Caco-2 (cell line): ENCODE data around the gene ACTN2. TPM values are rescaled to one million over a fixed set of nuclear protein-coding genes. Genes with fewer than 3 reads are reported as not detected.

ENCODE experiments used
- BruUV-seq: library from RNA; stranded (reverse); fragments of 400-500 nt; replicated peaks from 2 replicates; lab custom pipeline; 2021; lab: Mats Ljungman, UMichigan
- CTCF ChIA-PET: fragments of 300-600 bp; sonication (Branson Sonifier 250); formaldehyde crosslinking; loops from one replicate; lab custom pipeline; 2022; ENCODE audit warnings: antibody characterized with exemption; lab: Charles Lee
- POLR2A ChIA-PET: fragments of 300-600 bp; sonication (Branson Sonifier 250); formaldehyde crosslinking; loops from one replicate; lab custom pipeline; 2022; ENCODE audit warnings: antibody characterized with exemption; lab: Charles Lee
- DNase-seq, 2 experiments: peaks; one replicate each; pipeline versions ENCODE4 v3.0.0 to v3.0.0-alpha.2; 2020 to 2022
- H3K27me3 ChIP-seq: replicated peaks from 2 replicates; pipeline ENCODE4 v1.6.0; 2011; ENCODE audit warnings: low read length; ENCODE audit not compliant: control insufficient read depth, insufficient read depth
- H3K36me3 ChIP-seq: 2 replicates; pipeline ENCODE4 v1.5.1; 2011; ENCODE audit warnings: low read length; ENCODE audit not compliant: control insufficient read depth, insufficient read depth
- H3K4me1 ChIP-seq: fragments of 250-450 bp; sonication (Bioruptor Pico); 2 replicates; pipeline ENCODE4 v1.5.1; 2020; ENCODE audit warnings: mild to moderate bottlenecking
- H3K4me3 ChIP-seq: 2 replicates; pipeline ENCODE4 v1.5.1; 2011; ENCODE audit warnings: low read depth, mild to moderate bottlenecking, control low read depth, low read length
- H3K9me3 ChIP-seq: fragments of 250-450 bp; sonication (Bioruptor Pico); 2 replicates; pipeline ENCODE4 v1.5.1; 2020; ENCODE audit warnings: mild to moderate bottlenecking, moderate library complexity
- H3K27ac Mint-ChIP-seq: one replicate; pipeline ENCODE4 v1.8.0; 2022; ENCODE audit warnings: mixed read lengths; ENCODE audit not compliant: unreplicated experiment
- H3K27me3 Mint-ChIP-seq: one replicate; pipeline ENCODE4 v1.8.0; 2022; ENCODE audit warnings: mixed read lengths; ENCODE audit not compliant: insufficient read depth, unreplicated experiment
- H3K36me3 Mint-ChIP-seq: one replicate; pipeline ENCODE4 v1.8.0; 2022; ENCODE audit warnings: mild to moderate bottlenecking, mixed read lengths; ENCODE audit not compliant: insufficient read depth, unreplicated experiment
- H3K4me1 Mint-ChIP-seq: one replicate; pipeline ENCODE4 v1.8.0; 2022; ENCODE audit warnings: low read depth, mixed read lengths; ENCODE audit not compliant: unreplicated experiment
- H3K4me3 Mint-ChIP-seq: one replicate; pipeline ENCODE4 v1.8.0; 2022; ENCODE audit warnings: mild to moderate bottlenecking, moderate library complexity, mixed read lengths; ENCODE audit not compliant: unreplicated experiment
- H3K9me3 Mint-ChIP-seq: one replicate; pipeline ENCODE4 v1.8.0; 2022; ENCODE audit warnings: mixed read lengths; ENCODE audit not compliant: unreplicated experiment
- intact Hi-C: fragments of 100-400 bp; cut with micrococcal nuclease; formaldehyde crosslinking; loops from one replicate; pipeline ENCODE4 v1.10.0; 2022; ENCODE audit not compliant: unreplicated experiment
- total RNA-seq: library from RNA; stranded (reverse); gene quantifications from 2 replicates; pipeline ENCODE4 v1.2.3, GENCODE V29; 2022
- TF ChIP-seq, protein P1 (sequence below), 2 experiments: fragments of 200-600 bp in 1 of 2; IDR thresholded peaks; 1 replicate in 1 of 2; 2 replicates in 1 of 2; pipeline versions ENCODE4 v1.5.1 to v1.8.0; 2011 to 2022; ENCODE audit warnings: antibody characterized with exemption in 1 of 2, control low read depth in 1 of 2, inconsistent platforms in 1 of 2, low read depth in 1 of 2, low read length in 1 of 2, mild to moderate bottlenecking in 1 of 2, moderate library complexity in 1 of 2; ENCODE audit not compliant: insufficient read depth in 1 of 2, severe bottlenecking in 1 of 2, unreplicated experiment in 1 of 2

Gene ACTN2
- total RNA-seq, 1 experiment from 2014 or later = not detected

DNA sequence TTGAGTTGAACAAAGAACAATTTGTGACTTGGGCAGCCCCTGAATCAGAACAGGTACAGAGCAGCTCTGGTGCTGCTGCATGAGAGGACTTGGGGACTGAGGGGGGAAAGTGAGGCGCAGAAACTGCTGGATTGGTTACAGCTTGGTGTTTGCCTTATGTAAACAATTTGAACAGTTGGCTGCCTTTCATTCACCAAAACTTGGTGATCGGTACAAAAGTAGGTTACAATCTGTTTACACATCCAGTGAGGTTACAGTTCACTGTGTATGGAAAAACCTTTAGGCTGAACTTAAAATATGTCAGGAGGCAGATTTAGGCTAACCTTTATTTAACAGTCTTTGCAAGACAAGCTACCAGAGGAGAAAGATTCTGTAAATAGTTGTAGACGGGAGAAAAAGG, 80.2 kb downstream of the ACTN2 start:
- H3K36me3 ChIP-seq = no peaks in the 10 kb centered on the region
- Mint-ChIP-seq H3K4me1 (no peaks in the 10 kb centered on the region), H3K36me3 (no peaks in the 10 kb centered on the region), H3K4me3 (no peak overlapping the region), H3K27me3 (peaks cover 13% of the 10 kb centered on the region), H3K27ac (no peak overlapping the region), H3K9me3 (no peaks in the 10 kb centered on the region)
- H3K9me3 ChIP-seq = no peaks in the 10 kb centered on the region
- no peak for DNase-seq
- intact Hi-C loops = no loop called here
- ChIA-PET POLR2A (no interaction called here), CTCF (interaction anchor here (0.7 kb wide), 1 partner anchor 13 kb away, joined by 3 read pairs; no protein-coding TSS in a partner anchor)
- no peaks in the 10 kb centered on the region for H3K27me3 ChIP-seq
- TF ChIP-seq, protein P1, sequence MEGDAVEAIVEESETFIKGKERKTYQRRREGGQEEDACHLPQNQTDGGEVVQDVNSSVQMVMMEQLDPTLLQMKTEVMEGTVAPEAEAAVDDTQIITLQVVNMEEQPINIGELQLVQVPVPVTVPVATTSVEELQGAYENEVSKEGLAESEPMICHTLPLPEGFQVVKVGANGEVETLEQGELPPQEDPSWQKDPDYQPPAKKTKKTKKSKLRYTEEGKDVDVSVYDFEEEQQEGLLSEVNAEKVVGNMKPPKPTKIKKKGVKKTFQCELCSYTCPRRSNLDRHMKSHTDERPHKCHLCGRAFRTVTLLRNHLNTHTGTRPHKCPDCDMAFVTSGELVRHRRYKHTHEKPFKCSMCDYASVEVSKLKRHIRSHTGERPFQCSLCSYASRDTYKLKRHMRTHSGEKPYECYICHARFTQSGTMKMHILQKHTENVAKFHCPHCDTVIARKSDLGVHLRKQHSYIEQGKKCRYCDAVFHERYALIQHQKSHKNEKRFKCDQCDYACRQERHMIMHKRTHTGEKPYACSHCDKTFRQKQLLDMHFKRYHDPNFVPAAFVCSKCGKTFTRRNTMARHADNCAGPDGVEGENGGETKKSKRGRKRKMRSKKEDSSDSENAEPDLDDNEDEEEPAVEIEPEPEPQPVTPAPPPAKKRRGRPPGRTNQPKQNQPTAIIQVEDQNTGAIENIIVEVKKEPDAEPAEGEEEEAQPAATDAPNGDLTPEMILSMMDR (IDR thresholded peaks at IDR 0.05; ENCODE audit: insufficient read depth in 1 of 2, low read depth in 1 of 2, low read length in 1 of 2, severe bottlenecking in 1 of 2, unreplicated experiment in 1 of 2) = no peak
- BruUV-seq = no TSS peak
- 0 out of 2 replicates have a peak, but pooled peaks cover under 1% of the 10 kb centered on the region for H3K4me1 ChIP-seq
- no peak overlapping the region for H3K4me3 ChIP-seq

DNA sequence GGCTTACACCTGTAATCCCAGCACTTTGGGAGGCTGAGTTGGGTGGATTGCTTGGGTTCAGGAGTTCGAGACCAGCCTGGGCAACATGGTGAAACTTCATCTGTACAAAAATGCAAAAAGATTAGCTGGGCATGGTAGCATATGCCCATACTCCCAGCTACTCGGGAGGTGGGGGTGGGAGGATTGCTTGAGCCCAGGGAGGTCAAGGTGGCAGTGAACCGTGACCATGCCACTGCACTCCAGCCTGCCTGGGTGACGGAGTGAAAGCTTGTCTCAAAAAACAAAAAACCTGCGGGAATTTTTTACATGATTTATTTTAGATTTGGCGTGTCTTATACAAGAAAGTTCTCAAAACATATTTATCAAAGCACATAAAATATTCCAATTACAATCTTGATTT, 81.0 kb downstream of the ACTN2 start:
- H3K27me3 ChIP-seq = no peaks in the 10 kb centered on the region
- no peak overlapping the region for H3K27ac Mint-ChIP-seq
- H3K9me3 ChIP-seq = no peaks in the 10 kb centered on the region
- no peak overlapping the region for H3K4me3 ChIP-seq
- no peaks in the 10 kb centered on the region for H3K36me3 ChIP-seq
- no peak for DNase-seq
- no TSS peak for BruUV-seq
- H3K4me1 Mint-ChIP-seq = no peaks in the 10 kb centered on the region
- no peaks in the 10 kb centered on the region for H3K4me1 ChIP-seq
- ChIA-PET CTCF (no interaction called here), POLR2A (no interaction called here)
- no peaks in the 10 kb centered on the region for H3K9me3 Mint-ChIP-seq
- no peak overlapping the region for H3K4me3 Mint-ChIP-seq
- intact Hi-C loops = no loop called here
- TF ChIP-seq, protein P1 (IDR thresholded peaks at IDR 0.05; ENCODE audit: insufficient read depth in 1 of 2, low read depth in 1 of 2, low read length in 1 of 2, severe bottlenecking in 1 of 2, unreplicated experiment in 1 of 2) = no peak
- H3K27me3 Mint-ChIP-seq = peaks cover 13% of the 10 kb centered on the region
- no peaks in the 10 kb centered on the region for H3K36me3 Mint-ChIP-seq

DNA sequence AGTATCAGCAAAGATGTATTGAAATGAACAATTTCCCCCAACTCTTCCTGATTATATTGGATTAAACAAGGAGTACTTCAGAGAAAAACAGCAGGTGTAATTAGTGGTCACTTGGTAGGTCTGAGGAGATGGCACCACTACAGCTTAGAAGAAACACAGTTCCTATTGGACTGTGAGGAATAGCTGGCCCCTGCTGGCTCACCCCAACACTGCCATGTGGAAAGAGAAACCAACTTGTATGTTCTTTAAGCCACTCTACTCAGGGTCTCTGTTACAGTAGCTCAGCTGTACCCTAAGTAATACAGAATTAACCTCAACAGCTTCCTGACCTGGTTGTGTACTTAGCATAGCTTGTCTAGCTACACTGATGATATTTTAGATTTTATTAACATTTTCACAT, 82.3 kb downstream of the ACTN2 start:
- Mint-ChIP-seq H3K27ac (no peak overlapping the region), H3K36me3 (no peaks in the 10 kb centered on the region), H3K4me1 (no peaks in the 10 kb centered on the region), H3K9me3 (no peaks in the 10 kb centered on the region), H3K27me3 (peaks cover 13% of the 10 kb centered on the region), H3K4me3 (no peak overlapping the region)
- H3K27me3 ChIP-seq = no peaks in the 10 kb centered on the region
- H3K4me3 ChIP-seq = no peak overlapping the region
- ChIA-PET POLR2A (no interaction called here), CTCF (interaction anchor here (1.2 kb wide), 1 partner anchor 15 kb away, joined by 3 read pairs; no protein-coding TSS in a partner anchor)
- BruUV-seq = no TSS peak
- intact Hi-C loops = no loop called here
- TF ChIP-seq, protein P1 (IDR thresholded peaks at IDR 0.05; ENCODE audit: insufficient read depth in 1 of 2, low read depth in 1 of 2, low read length in 1 of 2, severe bottlenecking in 1 of 2, unreplicated experiment in 1 of 2) = no peak
- no peaks in the 10 kb centered on the region for H3K9me3 ChIP-seq
- no peaks in the 10 kb centered on the region for H3K4me1 ChIP-seq
- DNase-seq = no peak
- H3K36me3 ChIP-seq = no peaks in the 10 kb centered on the region
